Dedifferentiated amniotic fluid mesenchymal stem cell (primary cell): Measurements from ENCODE around the gene MOGAT3.

Experiments
- DNase-seq: peaks from one replicate; pipeline ENCODE4 v3.0.0-alpha.2; 2016; ENCODE audit errors: extremely low spot score

The MOGAT3 gene

GRCh38 chr7:101200862-101201599 lies at the start of gene MOGAT3:
MOGAT3 (minus strand) TSS chr7:101201036; CDS start chr7:101200854, 182 bp downstream.
- no peak for DNase-seq

- DNase-seq = no peak
These were observed 49.5 kb upstream of the MOGAT3 start for GRCh38 chr7:101250324-101250723.

GRCh38 chr7:101248276-101248675 lies 47.4 kb upstream of the MOGAT3 start:
- DNase-seq = no peak

GRCh38 chr7:101245147-101245668 lies 44.4 kb upstream of the MOGAT3 start:
- no peak for DNase-seq

GRCh38 chr7:101244375-101245146 lies 43.7 kb upstream of the MOGAT3 start, which contains the start of gene FIS1:
FIS1 (minus strand) TSS chr7:101245081; CDS start chr7:101245004, 77 bp downstream.
- peak; percentile 85 for DNase-seq

GRCh38 chr7:101243646-101244374 lies 43.0 kb upstream of the MOGAT3 start:
- no peak for DNase-seq

- DNase-seq = no peak
These were observed 40.9 kb upstream of the MOGAT3 start for GRCh38 chr7:101241443-101242349.

- DNase-seq = no peak
These were observed 40.2 kb upstream of the MOGAT3 start for GRCh38 chr7:101241015-101241363.

GRCh38 chr7:101240226-101241014 lies 39.6 kb upstream of the MOGAT3 start:
- no peak for DNase-seq

- no peak for DNase-seq
These were observed 39.0 kb upstream of the MOGAT3 start for GRCh38 chr7:101239951-101240220.

- no peak for DNase-seq
These were observed 38.5 kb upstream of the MOGAT3 start for GRCh38 chr7:101239191-101239950.

GRCh38 chr7:101238226-101239182 lies 37.7 kb upstream of the MOGAT3 start:
- no peak for DNase-seq

GRCh38 chr7:101237206-101238067 lies 36.6 kb upstream of the MOGAT3 start, which contains the start of gene CLDN15:
CLDN15 (minus strand) TSS chr7:101237802; CDS start chr7:101237581, 221 bp downstream.
- DNase-seq = no peak

- DNase-seq = no peak
These were observed 35.5 kb upstream of the MOGAT3 start for GRCh38 chr7:101236292-101236835.

GRCh38 chr7:101235522-101235921 lies 34.7 kb upstream of the MOGAT3 start:
- no peak for DNase-seq

GRCh38 chr7:101235050-101235449 lies 34.2 kb upstream of the MOGAT3 start:
- no peak for DNase-seq

GRCh38 chr7:101234636-101235035 lies 33.8 kb upstream of the MOGAT3 start:
- DNase-seq = no peak
